Umbilical cord (tissue), 2 donors: Measurements from ENCODE around the gene TCL1A. TPM values are rescaled to one million over a fixed set of nuclear protein-coding genes. Genes with fewer than 3 reads are reported as not detected.
"Not testable (repeated sequence)": the region's sequence is repeated elsewhere in the genome, so short reads cannot be mapped to it uniquely, and the experiment has no call there.

Source experiments
- DNase-seq: peaks from one replicate; pipeline ENCODE4 v3.0.0-alpha.2; 2015; ENCODE audit warnings: low spot score
- total RNA-seq: library from RNA; depleted of rRNA; stranded (reverse); fragments of >200 nt; gene quantifications from one replicate; pipeline ENCODE4 v1.2.3, GENCODE V29; 2014; ENCODE audit warnings: low replicate concordance; ENCODE audit not compliant: insufficient read depth

TCL1A gene
- total RNA-seq, 1 donor from 2014 or later = 9.4 TPM

GRCh38 chr14:95677179-95677835, 36.6 kb downstream of the TCL1A start:
- DNase-seq = no peak

DNA sequence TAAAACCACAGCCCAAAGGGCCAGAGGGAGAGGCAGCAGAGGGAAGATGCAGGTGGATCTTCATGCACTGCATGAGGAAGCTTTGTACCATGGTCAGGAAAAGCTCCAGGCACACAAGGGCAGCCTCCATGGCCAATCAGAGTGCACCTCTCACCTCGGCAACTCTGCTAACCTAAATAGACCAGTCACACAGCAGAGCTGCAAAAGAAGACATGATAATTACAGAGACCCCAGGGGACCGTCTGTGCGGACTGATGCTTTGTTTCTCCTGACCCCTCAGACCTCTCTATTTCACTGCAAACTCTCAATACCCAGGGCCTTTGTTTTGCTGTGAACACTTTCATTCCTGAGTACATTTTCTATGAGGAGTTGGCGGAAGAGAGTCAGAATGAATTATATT, 38.4 kb downstream of the TCL1A start:
- no peak for DNase-seq

DNA sequence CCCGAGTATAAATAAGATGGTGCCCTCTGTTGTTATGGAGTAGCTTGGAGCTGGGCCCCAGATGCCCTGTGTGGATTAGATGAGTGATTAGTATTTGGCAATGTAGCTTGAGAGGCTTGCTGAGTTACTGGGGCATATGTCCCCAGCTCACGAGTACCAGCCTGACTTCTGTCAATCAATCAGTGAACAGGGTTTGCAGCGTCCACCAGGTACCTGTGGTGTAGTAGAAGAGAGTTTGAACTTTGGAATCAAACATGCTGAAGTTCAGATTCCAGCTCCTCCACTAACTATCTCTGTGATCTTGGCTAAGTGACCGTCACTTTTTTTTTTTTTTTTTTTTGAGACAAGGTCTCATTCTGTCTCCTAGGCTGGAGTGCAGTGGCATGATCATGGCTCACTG, 39.3 kb downstream of the TCL1A start:
- no peak for DNase-seq

DNA sequence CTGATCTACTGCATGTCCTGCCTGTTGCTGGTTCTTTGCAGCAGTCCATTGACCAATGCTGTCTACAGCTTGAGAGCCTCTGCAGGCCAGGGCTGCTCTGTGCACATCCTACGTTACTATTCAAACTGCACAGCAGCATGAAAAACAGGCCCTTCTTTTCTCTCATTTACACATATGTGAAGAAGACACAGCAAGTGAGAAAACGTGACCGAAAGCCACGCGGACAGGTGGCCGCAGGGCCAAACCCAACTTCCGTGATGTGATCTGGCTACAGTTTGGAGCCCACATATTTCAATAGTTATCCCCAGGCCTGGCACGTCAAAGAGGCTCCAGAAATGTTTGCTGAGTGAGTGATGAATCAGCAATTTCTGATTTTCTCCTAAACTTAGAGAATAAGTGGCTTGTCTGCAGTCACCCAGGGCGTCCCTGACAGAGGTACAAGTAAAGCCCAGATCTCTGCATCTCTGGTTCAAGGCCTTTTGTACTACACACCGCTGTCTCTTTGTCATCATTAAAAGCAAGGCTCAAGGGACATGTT, 45.6 kb downstream of the TCL1A start:
- no peak for DNase-seq

- DNase-seq = no peak
Measured at GRCh38 chr14:95667249-95667693, 46.7 kb downstream of the TCL1A start.

DNA sequence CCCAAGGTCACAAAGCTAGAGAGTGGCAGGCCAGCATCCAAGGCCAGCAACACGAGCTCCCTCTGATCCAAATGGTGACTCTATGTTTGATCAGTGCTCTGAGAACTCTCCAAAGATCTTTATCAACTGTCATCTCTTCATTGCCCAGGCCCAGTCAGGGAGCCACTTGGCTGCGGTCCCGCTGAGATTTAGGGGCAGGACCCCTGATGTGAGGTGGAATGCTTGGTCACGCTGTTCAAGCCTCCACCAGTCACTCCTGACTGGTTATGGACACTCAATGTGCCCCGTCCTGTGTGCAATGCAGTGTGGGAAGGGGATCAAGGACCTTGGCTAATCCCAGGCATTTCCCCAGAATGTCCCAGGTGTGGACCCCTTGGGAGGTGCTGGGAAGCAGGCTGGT, 47.5 kb downstream of the TCL1A start:
- DNase-seq = no peak

DNA sequence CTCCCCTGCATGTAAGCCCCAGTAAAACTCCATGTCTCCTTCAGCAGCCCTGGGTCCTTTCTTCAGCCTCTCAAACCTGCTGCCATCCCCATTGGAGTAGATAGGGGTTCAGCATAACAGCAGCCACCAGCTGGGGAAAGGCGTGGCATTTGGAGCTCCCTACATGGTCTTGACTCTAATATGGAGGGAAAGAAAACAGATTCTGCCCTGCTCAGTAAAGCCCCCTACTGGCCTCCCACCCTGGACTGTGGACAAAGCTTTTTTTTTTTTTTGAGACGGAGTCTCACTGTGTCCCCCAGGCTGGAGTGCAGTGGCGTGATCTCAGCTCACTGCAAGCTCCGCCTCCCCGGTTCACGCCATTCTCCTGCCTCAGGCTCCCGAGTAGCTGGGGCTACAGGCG, 48.4 kb downstream of the TCL1A start:
- not testable (repeated sequence) for DNase-seq

- DNase-seq = no peak
Measured at GRCh38 chr14:95664546-95664945, 49.4 kb downstream of the TCL1A start.

- no peak for DNase-seq
Measured at GRCh38 chr14:95664066-95664465, 49.9 kb downstream of the TCL1A start.

DNA sequence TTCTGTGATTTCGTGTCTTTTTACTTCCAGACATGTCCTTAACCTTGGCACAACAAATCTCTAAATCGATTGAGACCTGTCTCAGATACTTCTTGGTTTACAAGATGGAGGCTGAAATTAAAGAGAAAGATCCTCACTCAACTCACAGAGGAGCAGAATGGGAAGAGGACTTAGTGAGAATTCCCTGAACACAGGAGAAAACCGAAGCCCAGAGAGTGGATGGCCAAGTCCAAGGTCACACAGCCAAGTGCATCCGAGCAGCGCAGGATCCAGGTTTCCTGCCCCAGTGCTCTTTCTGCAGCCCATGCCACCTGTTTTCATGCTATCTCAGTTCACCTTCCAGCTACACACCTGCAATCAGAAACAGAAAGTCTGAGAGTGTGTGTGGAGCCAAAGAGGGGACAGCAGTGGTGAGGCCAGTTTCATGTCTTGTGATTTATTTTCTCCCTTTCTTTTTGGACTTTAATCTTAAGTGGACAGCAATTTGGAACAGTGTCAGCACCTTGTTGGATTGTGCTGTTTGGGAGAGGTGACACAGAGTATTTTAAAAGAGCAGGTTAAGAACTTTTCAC, 50.6 kb downstream of the TCL1A start:
- no peak for DNase-seq

- DNase-seq = no peak
Measured at GRCh38 chr14:95662376-95663186, 51.3 kb downstream of the TCL1A start.

GRCh38 chr14:95660651-95661515, 53.0 kb downstream of the TCL1A start:
- no peak for DNase-seq

GRCh38 chr14:95659990-95660385, 53.9 kb downstream of the TCL1A start:
- no peak for DNase-seq

Other genes starting within 250 kb of the TCL1A start
- 17.1 TPM for gene SYNE3, start 197.5 kb downstream of the TCL1A start, total RNA-seq
- 67.9 TPM for gene GLRX5, start 179.1 kb downstream of the TCL1A start, total RNA-seq
- gene TCL1B, start 27.7 kb downstream of the TCL1A start, total RNA-seq = 4.1 TPM
- 0.48 TPM for gene TUNAR, start 162.7 kb upstream of the TCL1A start, total RNA-seq